NT2/D1 (cell line): ENCODE results near the gene SQSTM1.
A peak's percentile ranks its signal among the peaks of the same experiment; 100 is the strongest.

ENCODE experiments used
- DNase-seq: peaks from one replicate; pipeline ENCODE4 v3.0.0-alpha.2; 2011; ENCODE audit warnings: low read depth, low spot score
- H3K27me3 ChIP-seq: 2 replicates; pipeline ENCODE4 v1.6.0; 2011; ENCODE audit warnings: mild to moderate bottlenecking; ENCODE audit not compliant: insufficient read length, insufficient read depth
- H3K36me3 ChIP-seq: 2 replicates; pipeline ENCODE4 v1.6.1; 2011; ENCODE audit warnings: mild to moderate bottlenecking, low read length, mixed read lengths; ENCODE audit not compliant: insufficient read depth, insufficient read length
- H3K4me1 ChIP-seq: 2 replicates; pipeline ENCODE4 v1.5.1; 2011; ENCODE audit not compliant: insufficient read depth, insufficient read length
- H3K4me3 ChIP-seq: 2 replicates; pipeline ENCODE4 v1.5.1; 2011; ENCODE audit warnings: low read depth; ENCODE audit not compliant: insufficient read length
- H3K9ac ChIP-seq: 2 replicates; pipeline ENCODE4 v1.6.0; 2011; ENCODE audit warnings: low read depth; ENCODE audit not compliant: insufficient read length
- H3K9me3 ChIP-seq: 2 replicates; pipeline ENCODE4 v1.5.1; 2011; ENCODE audit warnings: mild to moderate bottlenecking, low read length; ENCODE audit not compliant: insufficient read depth
- SUZ12 ChIP-seq: IDR thresholded peaks from 2 replicates; pipeline ENCODE4 v1.6.1; 2011; ENCODE audit not compliant: insufficient read length, insufficient read depth; ENCODE audit errors: extremely low read depth
- YY1 ChIP-seq: IDR thresholded peaks from 2 replicates; pipeline ENCODE4 v1.6.1; 2011; ENCODE audit not compliant: insufficient read length, insufficient read depth
- ZNF274 ChIP-seq: IDR thresholded peaks from 2 replicates; pipeline ENCODE4 v1.6.1; 2011; ENCODE audit warnings: mild to moderate bottlenecking, low read depth, low read length

SQSTM1 gene

DNA sequence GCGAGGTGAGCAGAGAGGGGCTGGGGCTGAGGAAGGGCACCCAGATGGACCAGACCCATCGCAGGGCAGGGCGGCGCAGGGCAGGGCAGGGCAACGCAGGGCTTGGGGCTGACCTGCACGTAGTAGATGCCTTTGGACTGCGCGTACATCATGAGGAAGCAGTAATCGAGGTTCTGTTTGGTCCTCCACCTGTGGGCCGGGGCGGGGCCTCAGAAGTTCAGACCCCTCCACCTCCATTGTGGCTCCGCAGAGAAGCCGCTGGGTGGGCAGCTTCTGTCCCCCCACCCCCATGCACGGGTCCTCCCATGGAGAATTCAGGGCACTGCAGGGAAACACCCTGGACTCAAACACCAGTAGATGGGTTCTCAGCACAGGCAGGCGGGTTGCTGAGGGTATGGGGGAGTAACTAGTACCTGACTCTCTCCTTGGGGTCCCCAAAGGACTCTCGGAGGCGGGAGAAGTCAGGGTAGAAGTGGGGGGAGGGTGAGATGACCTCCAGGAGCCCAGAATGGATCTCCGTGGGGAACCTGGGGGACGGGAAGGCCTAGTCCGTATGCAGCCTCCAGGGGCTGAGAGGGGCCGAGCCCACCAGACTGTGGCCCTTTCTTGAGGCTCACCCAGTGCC is 20.5 kb upstream of the SQSTM1 start:
- no peak for TF ChIP-seq YY1
- TF ChIP-seq ZNF274 = no peak
- Histone ChIP-seq H3K4me3 (no peak overlapping the region), H3K9ac (no peak overlapping the region), H3K36me3 (peaks cover 52% of the 10 kb centered on the region), H3K9me3 (no peaks in the 10 kb centered on the region), H3K27me3 (no peaks in the 10 kb centered on the region), H3K4me1 (peaks cover 24% of the 10 kb centered on the region)
- DNase-seq = no peak

DNA sequence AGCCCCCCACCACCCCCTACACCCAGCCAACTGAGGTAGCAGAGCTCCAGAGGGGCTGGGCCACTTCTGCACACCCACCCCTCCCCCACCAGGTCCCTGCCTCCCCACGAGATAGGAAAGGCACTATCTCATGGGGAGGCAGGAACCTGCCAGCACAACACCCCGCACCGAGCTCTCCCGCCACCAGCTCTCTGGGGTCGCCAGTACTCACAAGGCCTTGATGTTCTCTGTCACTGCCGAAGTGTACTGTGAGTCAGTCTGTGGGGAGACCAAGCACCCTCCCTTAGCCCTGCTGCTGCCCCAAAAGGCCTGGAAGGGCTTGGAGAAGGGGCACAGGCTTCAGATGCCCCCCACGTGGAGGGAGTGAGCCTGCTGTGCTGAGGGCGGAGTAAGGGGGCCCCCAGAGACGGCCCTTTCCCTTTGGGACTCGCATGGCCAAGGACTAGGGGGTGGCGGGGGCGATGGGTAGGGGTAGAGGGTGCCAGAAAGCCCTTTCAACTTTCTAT is 20.0 kb upstream of the SQSTM1 start:
- Histone ChIP-seq H3K9me3 (no peaks in the 10 kb centered on the region), H3K4me1 (peaks cover 26% of the 10 kb centered on the region), H3K9ac (no peak overlapping the region), H3K36me3 (peaks cover 52% of the 10 kb centered on the region), H3K27me3 (no peaks in the 10 kb centered on the region), H3K4me3 (no peak overlapping the region)
- TF ChIP-seq ZNF274 (no peak), YY1 (no peak), SUZ12 (no peak)
- DNase-seq = no peak

DNA sequence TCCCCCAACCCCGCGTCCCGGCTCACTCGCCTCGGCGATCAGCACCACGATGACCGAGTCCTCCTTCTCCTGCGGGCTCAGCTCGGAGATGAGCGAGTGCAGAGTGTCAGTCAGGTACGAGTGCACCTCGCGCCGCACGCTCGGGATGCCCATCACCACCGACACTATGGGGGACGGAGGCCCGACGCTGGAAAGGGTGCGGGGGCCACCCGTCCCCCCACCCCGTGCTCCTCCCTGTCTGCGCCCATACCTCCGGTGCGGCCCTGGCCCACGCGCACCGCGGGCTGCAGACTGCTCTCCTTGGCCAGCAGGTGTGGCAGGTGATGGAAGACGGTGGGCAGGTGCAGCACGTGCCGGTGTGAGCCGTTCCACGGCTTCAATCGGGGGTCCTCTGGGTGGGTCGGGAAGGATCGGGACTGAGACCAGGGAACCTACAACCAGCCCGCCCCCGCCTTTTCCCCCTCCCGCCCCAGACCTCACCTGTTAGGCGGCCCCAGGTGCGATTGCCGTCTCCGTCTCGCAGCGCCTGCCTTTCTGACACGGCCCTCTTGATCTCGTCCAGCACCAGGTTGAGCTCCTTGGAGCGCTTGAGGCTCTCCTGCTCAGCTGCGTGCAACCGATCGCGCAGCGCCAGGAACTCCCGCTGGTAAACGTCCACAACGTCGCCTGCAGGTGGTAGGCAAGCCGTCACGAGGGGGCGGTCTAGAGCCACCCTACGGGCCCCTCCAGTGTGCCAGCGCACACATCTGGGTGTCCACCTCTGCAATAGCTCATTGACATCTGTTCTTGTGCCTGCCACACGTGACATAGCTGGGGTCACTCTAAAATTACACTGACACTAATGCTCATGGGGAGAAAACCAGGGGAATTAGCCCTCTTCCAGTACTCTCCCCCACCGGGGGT is 19.1 kb upstream of the SQSTM1 start:
- H3K4me1 ChIP-seq = peaks cover 26% of the 10 kb centered on the region
- TF ChIP-seq YY1 = no peak
- TF ChIP-seq SUZ12 = no peak
- no peak for TF ChIP-seq ZNF274
- H3K36me3 ChIP-seq = peaks cover 52% of the 10 kb centered on the region
- DNase-seq = no peak
- no peak overlapping the region for H3K4me3 ChIP-seq
- no peak overlapping the region for H3K9ac ChIP-seq
- H3K27me3 ChIP-seq = no peaks in the 10 kb centered on the region
- H3K9me3 ChIP-seq = no peaks in the 10 kb centered on the region

DNA sequence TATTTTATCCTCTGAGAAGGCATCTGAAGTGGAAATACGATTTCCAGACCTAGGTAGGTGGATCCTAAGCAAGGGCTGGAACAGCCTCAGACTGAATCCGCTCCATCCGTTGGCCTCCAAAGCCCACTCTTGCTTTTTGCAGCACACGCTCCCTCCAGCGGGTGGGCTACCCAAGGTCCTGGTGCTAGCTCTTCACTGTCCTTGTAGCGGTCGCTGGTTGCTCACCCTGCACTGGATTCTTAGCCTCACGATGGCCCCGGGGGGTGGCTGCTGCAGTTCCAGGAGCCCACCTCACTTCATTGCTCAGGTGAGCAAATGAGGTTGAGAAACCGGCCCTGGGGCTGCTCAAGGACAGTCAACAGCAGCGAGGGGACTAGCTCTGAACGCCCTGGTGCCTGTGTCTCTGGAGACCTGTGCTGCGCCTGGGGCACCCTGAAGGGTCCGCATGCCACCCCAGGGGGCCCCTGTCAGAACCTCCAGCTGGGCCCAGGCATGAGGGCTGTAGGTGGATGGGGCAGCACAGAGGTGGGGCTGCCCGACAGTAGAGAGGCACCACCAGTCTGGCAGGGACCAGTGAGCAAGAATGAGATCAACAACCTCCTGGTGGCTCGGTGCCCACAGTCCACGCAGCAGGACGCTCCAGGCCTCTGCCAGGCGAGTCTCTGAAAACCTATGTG is 18.4 kb upstream of the SQSTM1 start:
- H3K4me3 ChIP-seq = no peak overlapping the region
- H3K9me3 ChIP-seq = no peaks in the 10 kb centered on the region
- peak overlapping the region; percentile 4 for H3K9ac ChIP-seq
- H3K4me1 ChIP-seq = peaks cover 26% of the 10 kb centered on the region
- no peaks in the 10 kb centered on the region for H3K27me3 ChIP-seq
- TF ChIP-seq SUZ12 = no peak
- TF ChIP-seq YY1 = no peak
- no peak for TF ChIP-seq ZNF274
- no peak for DNase-seq
- peaks cover 45% of the 10 kb centered on the region for H3K36me3 ChIP-seq

DNA sequence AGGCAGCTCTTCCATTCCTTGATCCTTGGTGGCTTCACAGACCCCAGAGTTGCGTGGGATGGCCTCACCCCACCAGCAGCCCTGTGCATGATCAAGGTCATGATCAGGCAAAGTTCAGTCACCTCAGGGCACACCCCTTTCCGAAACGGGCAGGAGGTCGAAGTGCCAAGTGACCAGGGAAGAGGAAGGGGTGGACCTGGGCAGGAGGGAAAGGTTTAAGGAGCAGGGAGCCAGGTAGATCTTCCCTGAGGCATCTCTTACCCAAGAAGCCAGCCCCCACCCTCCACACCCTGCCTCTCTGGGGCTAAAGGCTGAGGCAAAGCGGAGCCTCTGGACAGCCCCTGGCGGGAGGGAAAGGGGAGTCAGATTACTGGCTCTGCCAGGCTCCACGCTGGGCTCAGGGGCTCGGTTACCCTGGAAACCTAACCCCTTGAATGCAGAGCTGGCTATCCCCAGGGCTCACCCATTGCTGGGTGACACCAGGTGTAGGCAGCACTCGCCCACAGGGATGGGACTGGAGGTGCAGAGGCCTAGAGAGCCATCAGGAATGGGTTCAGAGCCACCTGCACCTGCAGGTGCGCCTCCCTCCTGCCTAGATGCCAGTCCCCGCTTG is 17.6 kb upstream of the SQSTM1 start:
- DNase-seq = no peak
- TF ChIP-seq YY1 (no peak), SUZ12 (no peak), ZNF274 (no peak)
- Histone ChIP-seq H3K27me3 (no peaks in the 10 kb centered on the region), H3K4me3 (no peak overlapping the region), H3K4me1 (peaks cover 26% of the 10 kb centered on the region), H3K9me3 (no peaks in the 10 kb centered on the region), H3K9ac (no peak overlapping the region), H3K36me3 (peaks cover 38% of the 10 kb centered on the region)

DNA sequence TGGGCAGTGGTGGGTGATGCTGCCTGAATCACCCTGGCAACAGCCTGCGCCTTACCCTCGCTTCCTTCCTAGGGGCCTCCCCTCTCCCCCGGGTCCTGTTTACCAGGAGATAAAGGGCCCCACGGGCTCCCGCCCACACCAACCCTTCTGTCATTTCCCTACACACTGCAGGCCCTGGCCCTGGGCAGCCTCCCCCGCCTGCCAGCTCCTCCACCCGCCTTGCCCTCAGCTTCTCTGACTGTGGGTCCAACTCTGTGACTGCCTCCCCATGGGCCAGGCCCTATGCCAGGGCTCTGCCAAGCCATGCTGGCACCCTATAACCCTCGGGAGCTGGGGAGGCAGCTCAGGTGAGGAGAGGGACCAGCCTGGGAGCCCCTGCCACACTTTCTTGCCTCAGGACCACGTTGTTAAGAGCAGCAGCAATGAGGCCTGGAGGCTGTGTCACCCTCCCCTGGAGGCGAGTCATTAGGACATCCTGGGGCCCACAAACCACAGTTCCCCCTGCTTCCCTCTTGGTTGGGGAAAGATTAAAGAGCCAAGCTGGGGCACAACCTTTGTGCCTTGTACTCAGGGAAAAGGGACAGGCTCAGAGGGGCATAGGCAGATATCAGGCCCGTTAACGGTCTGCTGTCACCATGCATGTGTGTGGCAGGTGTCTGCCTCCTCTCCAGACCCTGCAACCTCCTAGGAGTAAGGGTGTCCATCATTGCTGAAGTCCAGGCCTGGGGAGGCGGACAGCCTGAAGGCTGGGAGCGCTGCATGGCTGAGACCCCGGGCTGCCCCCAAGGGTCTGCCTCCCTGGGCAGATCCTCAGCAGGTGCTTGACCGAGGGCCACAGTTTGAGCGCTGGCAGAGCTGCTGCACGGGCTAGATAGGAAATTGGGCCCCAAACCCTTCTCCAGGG is 16.8 kb upstream of the SQSTM1 start:
- TF ChIP-seq SUZ12 (no peak), ZNF274 (no peak)
- Histone ChIP-seq H3K4me3 (no peak overlapping the region), H3K9ac (no peak overlapping the region), H3K4me1 (peaks cover 26% of the 10 kb centered on the region), H3K36me3 (peaks cover 29% of the 10 kb centered on the region), H3K27me3 (no peaks in the 10 kb centered on the region), H3K9me3 (no peaks in the 10 kb centered on the region)
- DNase-seq = no peak
